Mucosa of descending colon (tissue), 3 donors: ENCODE data around the gene RUNX1. TPM values are rescaled to one million over a fixed set of nuclear protein-coding genes. Genes with fewer than 3 reads are reported as not detected.

Experiments
- ATAC-seq: fragments of 200-7000 bp; cut with Tn5 transposase; one replicate; pipeline ENCODE4 v1.9.1; 2020; ENCODE audit warnings: mild to moderate bottlenecking, moderate library complexity
- DNase-seq, 3 donors: peaks; one replicate each; pipeline ENCODE4 v3.0.0-alpha.2; 2020
- H3K36me3 ChIP-seq: fragments of 200-600 bp; one replicate; pipeline ENCODE4 v1.8.0; 2021; ENCODE audit warnings: low read depth, mild to moderate bottlenecking
- H3K4me1 ChIP-seq: fragments of 200-600 bp; one replicate; pipeline ENCODE4 v1.8.0; 2021; ENCODE audit warnings: low read depth, mild to moderate bottlenecking
- H3K4me3 ChIP-seq: fragments of 200-600 bp; one replicate; pipeline ENCODE4 v1.8.0; 2021; ENCODE audit warnings: mild to moderate bottlenecking
- H3K9me3 ChIP-seq: fragments of 200-600 bp; one replicate; pipeline ENCODE4 v1.8.0; 2021; ENCODE audit warnings: mild to moderate bottlenecking
- intact Hi-C, 2 donors: fragments of 100-400 bp; cut with DNase I in 1 of 2; cut with micrococcal nuclease in 1 of 2; formaldehyde crosslinking; loops; one replicate each; pipeline versions ENCODE4 v1.11.0 to v1.11.1; 2022; cut with DNase I, micrococcal nuclease
- total RNA-seq, 3 donors: library from RNA; stranded (reverse); fragmentation: NEBNext Ultra II Directional in 2 of 3; extraction: Animal tissue kit (Norgen Biotek cat#: 25700) in 2 of 3; gene quantifications; one replicate each; pipeline versions ENCODE4 v1.2.1 to v1.2.4, GENCODE V29; 2021 to 2023
- TF ChIP-seq, protein P1 (sequence below): fragments of 200-600 bp; IDR thresholded peaks from one replicate; pipeline ENCODE4 v1.8.0; 2022; ENCODE audit warnings: antibody characterized with exemption, mild to moderate bottlenecking
- donor health status: DM: no; HTN: no; CAD: no; lungs with moderate emphysema.
- donor health status: DM: no; HTN: no; CAD: no.
- donor health status: DM: no; HTN: yes; CAD: no.

The RUNX1 gene
- total RNA-seq, 3 donors from 2014 or later, result 16.5 to 29.4 (median 24.0) TPM

DNA sequence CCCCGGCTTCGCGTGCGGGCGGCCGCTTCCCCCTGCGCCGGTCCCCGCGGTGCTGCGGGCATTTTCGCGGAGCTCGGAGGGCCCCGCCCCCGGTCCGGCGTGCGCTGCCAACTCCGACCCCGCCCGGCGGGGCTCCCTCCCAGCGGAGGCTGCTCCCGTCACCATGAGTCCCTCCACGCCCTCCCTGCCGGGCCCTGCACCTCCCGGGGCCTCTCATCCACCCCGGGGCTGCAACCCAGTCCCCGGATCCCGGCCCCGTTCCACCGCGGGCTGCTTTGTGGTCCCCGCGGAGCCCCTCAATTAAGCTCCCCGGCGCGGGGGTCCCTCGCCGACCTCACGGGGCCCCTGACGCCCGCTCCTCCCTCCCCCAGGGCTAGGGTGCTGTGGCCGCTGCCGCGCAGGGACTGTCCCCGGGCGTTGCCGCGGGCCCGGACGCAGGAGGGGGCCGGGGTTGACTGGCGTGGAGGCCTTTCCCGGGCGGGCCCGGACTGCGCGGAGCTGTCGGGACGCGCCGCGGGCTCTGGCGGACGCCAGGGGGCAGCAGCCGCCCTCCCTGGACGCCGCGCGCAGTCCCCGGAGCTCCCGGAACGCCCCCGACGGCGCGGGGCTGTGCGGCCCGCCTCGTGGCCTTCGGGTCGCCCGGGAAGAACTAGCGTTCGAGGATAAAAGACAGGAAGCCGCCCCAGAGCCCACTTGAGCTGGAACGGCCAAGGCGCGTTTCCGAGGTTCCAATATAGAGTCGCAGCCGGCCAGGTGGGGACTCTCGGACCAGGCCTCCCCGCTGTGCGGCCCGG lies 159.2 kb downstream of the RUNX1 start:
- peaks cover 7% of the 10 kb centered on the region for H3K4me1 ChIP-seq
- ATAC-seq (peak; percentile 71), DNase-seq (peak; percentile 85 to 90 (median 90))
- intact Hi-C loops, result loop anchor here (5.0 to 10.0 kb wide), 3 partner anchors 95 to 512 kb away; partner anchors contain the start of gene RUNX1 (in 1 of the 2)
- TF ChIP-seq, protein P1, sequence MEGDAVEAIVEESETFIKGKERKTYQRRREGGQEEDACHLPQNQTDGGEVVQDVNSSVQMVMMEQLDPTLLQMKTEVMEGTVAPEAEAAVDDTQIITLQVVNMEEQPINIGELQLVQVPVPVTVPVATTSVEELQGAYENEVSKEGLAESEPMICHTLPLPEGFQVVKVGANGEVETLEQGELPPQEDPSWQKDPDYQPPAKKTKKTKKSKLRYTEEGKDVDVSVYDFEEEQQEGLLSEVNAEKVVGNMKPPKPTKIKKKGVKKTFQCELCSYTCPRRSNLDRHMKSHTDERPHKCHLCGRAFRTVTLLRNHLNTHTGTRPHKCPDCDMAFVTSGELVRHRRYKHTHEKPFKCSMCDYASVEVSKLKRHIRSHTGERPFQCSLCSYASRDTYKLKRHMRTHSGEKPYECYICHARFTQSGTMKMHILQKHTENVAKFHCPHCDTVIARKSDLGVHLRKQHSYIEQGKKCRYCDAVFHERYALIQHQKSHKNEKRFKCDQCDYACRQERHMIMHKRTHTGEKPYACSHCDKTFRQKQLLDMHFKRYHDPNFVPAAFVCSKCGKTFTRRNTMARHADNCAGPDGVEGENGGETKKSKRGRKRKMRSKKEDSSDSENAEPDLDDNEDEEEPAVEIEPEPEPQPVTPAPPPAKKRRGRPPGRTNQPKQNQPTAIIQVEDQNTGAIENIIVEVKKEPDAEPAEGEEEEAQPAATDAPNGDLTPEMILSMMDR, result peak; percentile 82
- peak overlapping the region; percentile 38 for H3K4me3 ChIP-seq
- H3K9me3 ChIP-seq, result no peaks in the 10 kb centered on the region
- H3K36me3 ChIP-seq, result no peaks in the 10 kb centered on the region

- ATAC-seq, result peak; percentile 6
- Histone ChIP-seq H3K9me3 (no peaks in the 10 kb centered on the region), H3K4me3 (peak overlapping the region; percentile 38), H3K36me3 (no peaks in the 10 kb centered on the region), H3K4me1 (peaks cover 7% of the 10 kb centered on the region)
- TF ChIP-seq, protein P1, result no peak
- intact Hi-C loops, result loop anchor here (5.0 to 10.0 kb wide), 2 partner anchors 94 to 513 kb away; no protein-coding TSS in a partner anchor
- peak; percentile 63 to 80 (median 76) for DNase-seq
Measured at GRCh38 chr21:34889320-34889675, 159.8 kb downstream of the RUNX1 start.

DNA sequence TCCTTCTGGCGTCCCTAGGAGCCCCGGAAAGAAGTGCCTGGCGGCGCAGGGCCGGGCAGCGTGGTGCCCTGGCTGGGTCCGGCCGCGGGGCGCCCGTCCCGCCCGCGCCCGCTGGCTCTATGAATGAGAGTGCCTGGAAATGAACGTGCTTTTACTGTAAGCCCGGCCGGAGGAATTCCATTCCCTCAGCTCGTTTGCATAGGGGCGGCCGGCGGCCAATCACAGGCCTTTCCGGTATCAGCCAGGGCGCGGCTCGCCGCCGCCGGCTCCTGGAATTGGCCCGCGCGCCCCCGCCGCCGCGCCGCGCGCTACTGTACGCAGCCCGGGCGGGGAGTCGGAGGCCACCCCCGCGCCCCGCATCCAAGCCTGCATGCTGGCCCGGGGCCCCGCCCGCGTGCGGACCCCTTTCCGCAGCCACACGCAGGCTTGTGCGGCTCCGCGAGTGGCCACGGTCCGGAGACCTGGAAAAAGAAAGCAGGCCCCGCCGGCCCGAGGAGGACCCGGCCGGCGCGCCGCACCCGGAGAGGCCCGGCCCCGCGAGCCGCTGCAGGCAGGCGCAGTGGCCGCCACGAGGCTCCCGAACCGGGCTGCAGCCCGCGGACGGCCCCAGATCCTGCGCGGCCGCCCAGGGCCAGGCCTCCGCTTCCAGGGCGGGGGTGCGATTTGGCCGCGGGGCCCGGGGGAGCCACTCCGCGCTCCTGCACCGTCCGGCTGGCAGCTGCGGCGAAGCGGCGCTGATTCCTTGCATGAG lies 160.4 kb downstream of the RUNX1 start:
- TF ChIP-seq, protein P1, result no peak
- Histone ChIP-seq H3K4me1 (peaks cover 7% of the 10 kb centered on the region), H3K9me3 (no peaks in the 10 kb centered on the region), H3K4me3 (peak overlapping the region; percentile 38), H3K36me3 (no peaks in the 10 kb centered on the region)
- intact Hi-C loops, result loop anchor here (5.0 to 10.0 kb wide), 2 partner anchors 94 to 514 kb away; no protein-coding TSS in a partner anchor
- DNase-seq, result peak; percentile 95 to 96 (median 95)
- peak; percentile 72 for ATAC-seq

GRCh38 chr21:34887725-34888568 lies 161.2 kb downstream of the RUNX1 start:
- peaks cover 7% of the 10 kb centered on the region for H3K4me1 ChIP-seq

More at GRCh38 chr21:34887725-34888568, 161.2 kb downstream of the RUNX1 start:
- intact Hi-C loops, result loop anchor here (5.0 to 10.0 kb wide), 2 partner anchors 93 to 514 kb away; no protein-coding TSS in a partner anchor
- ATAC-seq (peak; percentile 47), DNase-seq (peak; percentile 74 to 90 (median 82))
- Histone ChIP-seq H3K9me3 (no peaks in the 10 kb centered on the region), H3K36me3 (no peaks in the 10 kb centered on the region), H3K4me3 (peak overlapping the region; percentile 38)
- TF ChIP-seq, protein P1, result no peak
